NCI-H187 (cell line): ENCODE measurements around the gene ST8SIA3.

Experiments used
- DNase-seq, 2 experiments: peaks; one replicate each; lab custom pipeline; 2025; lab: John Stamatoyannopoulos, UW

The ST8SIA3 gene, protein sequence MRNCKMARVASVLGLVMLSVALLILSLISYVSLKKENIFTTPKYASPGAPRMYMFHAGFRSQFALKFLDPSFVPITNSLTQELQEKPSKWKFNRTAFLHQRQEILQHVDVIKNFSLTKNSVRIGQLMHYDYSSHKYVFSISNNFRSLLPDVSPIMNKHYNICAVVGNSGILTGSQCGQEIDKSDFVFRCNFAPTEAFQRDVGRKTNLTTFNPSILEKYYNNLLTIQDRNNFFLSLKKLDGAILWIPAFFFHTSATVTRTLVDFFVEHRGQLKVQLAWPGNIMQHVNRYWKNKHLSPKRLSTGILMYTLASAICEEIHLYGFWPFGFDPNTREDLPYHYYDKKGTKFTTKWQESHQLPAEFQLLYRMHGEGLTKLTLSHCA

DNA sequence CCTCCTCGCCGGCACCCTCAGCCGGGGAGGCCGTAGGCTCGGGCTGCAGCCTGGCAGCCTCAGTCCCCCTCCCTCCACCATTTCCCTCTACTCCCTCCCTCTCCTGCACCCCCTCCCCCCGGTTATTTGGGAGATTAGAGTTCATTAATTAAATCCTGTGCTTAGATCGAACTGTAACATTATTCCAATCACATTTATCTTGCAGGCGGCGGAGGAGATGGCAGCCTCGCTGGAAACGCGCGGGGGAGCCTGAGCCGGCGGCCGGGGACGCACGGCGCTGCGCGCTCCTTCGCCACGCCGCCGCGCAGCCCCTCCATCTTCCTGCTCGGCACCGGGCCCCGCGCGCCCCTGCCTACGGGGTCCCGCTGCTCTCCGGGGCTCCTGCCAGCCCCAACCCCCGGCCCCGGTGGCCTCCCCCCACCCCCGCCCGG is at the start of gene ST8SIA3:
TSS of gene ST8SIA3 (plus strand) at position 287 of the 431 bp plus-strand sequence. CDS start 290 bp downstream, outside the sequence.
- DNase-seq = no peak

DNA sequence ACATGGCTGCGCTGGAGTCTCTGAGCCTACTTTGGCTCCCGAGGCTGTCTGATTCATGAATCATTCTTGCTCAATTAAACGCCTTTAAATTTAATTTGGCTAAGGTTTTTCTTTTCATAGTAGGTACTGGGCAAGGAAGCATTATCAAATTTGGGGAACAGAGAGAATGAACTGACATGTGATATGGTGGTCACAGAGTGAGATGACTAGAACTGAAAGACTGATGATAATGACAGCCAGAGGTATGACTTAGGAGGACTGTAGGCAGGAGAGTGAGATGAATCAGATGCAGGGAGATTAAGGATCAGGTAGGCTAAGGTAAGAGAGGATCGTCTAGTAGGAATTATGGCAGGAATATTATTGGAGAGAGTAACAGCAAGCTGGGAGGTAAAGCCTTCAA is 40.9 kb upstream of the ST8SIA3 start:
- DNase-seq = no peak

DNA sequence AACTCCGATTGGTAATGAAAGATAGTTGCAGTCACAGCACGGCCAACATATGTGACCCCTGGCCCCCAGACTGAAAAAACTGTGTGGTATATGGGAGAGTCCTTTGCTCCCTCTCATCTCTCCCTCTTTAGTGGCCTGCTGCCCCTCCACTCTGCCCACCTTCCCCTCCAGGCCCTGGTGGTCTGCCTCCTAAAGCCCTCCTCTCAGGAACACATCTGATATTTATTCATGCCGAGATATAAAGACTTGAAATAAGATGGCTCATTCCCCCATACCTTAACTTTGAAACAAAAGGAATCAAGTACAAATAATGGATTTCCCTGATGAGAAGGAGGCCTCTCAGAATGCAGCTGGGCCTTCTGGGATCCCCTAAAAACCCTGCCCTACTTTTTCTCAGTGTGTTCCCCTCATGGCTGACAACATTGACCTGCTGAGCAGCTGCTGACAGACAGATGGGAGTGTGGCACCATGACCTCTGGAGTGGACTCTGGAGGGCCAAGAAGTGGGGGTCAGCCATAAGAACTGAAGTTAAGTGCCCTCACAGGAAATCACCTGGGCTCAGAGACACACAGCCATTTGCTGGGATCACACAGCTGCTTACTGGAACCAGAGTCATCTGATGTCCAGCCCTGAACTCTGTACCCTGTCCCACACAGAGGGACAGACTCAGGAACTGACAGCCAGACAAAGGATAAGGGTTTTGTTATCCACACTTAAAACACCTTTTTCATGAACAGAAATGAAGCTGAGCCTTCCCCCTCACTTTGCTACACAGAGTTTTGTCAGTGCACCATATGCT is 39.8 kb upstream of the ST8SIA3 start:
- no peak for DNase-seq

DNA sequence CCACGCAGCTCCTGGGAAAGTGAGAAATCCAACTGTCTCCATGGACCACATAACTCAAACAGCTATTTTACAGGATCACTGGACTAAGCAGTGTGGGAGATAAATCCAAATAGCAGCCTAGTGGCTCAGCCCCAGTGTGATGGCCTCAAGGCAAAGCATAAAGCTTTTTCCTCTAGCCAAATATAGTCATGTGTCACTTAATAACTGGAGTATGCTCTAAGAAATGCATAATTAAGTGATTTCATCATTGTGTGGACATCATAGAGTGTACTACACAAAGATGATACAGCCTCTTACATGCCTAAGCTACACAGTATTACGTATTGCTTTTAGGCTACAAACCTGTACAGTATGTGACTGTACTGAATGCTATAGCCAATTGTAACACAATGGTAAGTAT is 31.8 kb upstream of the ST8SIA3 start:
- no peak for DNase-seq

DNA sequence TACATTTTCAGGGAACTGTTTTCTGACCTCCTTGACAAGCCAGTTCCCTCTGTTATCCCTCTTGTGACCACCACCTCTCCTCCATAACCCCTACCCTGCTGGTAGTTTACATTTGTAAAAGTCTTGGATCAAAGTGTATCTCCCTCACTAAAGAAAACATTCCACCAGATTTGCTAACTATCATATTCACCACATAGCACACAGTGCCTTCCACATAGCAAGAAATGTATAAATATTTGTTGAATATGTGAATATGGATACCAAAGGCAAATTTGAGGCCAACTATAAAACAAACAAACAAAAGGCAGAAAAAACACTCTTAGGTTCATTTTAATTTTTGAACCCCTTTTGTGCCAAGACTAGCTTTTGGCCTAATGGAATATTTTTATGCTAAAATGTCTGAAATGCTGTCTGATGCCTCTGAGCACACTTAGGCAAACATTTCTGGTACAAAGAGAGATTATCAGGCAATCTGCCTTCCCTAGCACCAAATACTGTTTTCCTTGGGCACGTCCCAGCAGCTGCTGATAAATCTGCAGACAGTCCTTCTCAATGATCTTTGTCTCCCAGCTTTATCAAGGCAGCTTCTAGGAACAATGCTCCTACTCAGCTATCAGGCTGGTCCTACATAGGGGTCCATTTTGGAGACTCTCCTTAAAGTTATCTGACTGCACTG is 26.7 kb upstream of the ST8SIA3 start:
- no peak for DNase-seq

DNA sequence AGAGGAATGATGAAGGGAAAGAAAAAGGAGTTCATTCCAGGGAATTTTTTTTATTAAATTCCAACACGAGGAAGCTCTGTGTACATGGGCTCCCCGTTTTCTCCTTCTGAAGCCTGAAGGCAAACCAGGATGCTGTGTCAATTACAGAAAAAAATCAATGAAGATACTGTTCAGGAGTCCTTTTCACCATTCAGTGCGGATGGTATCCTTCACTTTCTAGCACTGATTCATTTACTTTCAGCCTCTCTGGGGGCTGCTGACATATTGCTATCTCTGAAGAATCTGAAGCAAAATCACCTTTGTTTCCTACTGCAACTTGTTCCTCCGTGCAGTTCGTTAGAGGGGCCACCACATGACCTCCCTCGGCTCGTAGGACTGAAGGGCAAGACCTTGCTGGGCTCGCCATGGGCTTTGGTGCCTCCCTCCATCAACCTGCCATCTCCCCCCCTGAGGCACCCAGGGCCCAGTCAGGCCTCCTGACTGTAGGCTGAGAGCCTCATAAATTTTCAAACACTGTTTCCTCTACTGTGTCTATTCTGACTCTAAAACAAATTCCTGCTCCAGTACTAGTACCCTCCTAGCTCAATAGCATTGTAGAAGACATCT is 25.5 kb upstream of the ST8SIA3 start:
- no peak for DNase-seq

DNA sequence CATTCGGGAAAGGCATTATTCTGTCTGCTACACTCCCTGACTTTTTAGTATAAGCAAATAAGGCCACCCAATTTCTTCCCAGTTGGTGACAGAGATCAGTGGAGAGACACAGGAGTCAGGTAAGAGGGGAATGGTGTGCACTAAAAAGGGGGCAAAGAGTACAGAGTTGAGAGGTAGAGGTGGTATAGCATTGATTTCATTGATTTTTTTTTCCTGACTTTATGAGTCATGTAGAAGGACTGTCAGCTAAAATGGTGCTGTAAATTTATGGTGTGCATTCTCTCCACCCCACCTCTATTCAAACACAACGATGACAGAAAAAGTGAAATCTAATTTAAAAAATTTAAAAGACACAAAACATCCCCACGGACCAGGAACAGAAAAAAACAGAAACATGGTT is 23.7 kb upstream of the ST8SIA3 start:
- DNase-seq = no peak

DNA sequence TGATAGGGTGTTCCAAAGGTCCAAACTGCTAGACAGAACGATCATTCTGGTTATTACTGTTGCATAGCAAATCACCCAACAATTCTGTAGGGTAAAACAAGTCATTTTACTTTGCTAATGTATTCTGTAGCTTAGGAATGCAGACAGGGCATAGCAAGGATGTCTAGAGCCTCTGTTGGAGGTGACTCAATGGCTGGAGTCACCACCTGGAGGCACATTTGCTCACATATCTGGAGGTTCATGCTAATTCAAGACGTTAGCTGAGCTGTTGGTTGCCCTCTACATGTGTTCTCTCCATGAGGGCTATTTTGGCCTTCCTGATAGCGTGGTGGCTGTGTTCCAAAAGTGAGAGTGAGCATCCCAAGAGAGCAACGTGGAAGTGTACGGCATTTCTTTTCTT is 22.5 kb upstream of the ST8SIA3 start:
- DNase-seq = no peak

DNA sequence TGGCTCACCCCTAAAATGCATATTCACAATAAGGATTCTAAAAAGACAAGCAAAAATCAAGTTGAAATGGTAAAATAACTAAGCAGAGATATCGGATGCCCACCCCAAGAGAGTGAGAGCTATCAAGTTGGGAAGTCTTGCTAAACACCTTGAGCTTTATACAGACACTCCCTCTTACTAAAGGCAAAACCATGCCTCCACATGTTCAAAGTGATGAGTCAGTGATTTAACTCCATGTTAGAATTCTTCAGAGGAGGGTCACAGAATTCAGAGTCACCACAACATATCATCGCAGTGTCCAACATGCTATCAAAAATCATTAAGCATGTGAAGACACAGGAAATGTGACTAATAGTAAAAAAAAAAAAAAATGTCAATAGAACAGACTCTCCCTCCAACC is 20.6 kb upstream of the ST8SIA3 start:
- DNase-seq = no peak

DNA sequence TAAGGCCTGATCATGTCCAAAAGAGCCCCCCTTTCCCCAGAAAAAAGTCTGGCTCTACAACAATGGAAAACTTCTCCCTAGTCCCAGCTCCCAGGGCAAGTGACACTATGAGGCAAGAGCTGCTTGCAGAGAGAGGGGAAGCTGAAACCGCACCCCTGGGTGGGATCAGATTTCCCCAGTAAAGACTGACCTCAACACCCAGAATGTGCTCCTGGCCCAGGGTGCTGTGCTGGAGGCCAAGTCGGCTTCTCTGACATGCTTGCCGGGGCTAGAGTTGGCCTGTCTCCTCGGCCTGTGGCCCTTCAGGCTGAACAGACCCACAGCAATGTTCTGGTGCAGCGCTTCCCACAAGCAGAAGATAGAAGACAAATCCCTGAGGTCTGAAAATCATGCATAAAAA is 18.4 kb upstream of the ST8SIA3 start:
- DNase-seq = no peak

DNA sequence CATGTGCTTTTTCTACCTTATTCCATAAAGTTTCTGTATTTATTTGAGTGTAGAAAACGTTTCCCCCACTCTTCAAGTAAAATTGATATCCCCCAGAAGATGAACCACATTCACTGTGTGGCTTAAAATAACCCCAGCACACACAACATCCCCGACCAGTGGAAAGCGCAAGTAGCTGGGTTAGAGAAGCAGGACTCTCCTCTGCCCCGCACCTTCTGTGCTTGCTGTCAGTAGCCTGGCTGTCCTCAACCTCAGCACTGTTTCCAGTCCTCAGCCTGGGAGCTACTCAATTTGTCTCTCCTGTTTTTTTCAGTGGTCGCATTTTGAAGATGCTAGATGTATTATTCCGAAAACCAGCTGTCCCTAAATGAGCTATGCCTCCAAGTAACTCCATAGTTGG is 18.0 kb upstream of the ST8SIA3 start:
- no peak for DNase-seq

DNA sequence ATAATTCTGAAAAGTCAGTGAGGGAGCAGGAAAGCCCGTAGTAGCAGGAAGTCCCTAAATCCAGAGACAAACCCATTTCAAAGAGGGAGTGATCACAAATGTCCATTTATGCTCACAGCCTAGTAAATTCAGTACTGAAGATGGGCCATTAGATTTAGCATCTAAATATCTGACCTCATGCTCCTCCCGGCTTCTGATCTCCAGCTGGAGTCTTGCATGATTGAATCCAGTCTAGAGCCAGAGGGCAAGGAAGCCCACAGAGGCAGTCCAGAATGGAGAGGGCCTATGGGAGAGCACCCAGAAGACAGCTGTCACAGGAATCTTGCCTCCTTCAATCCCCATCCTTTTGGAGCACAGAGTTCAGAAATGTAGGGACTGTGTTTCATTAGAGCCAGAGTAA is 16.0 kb upstream of the ST8SIA3 start:
- DNase-seq = no peak

DNA sequence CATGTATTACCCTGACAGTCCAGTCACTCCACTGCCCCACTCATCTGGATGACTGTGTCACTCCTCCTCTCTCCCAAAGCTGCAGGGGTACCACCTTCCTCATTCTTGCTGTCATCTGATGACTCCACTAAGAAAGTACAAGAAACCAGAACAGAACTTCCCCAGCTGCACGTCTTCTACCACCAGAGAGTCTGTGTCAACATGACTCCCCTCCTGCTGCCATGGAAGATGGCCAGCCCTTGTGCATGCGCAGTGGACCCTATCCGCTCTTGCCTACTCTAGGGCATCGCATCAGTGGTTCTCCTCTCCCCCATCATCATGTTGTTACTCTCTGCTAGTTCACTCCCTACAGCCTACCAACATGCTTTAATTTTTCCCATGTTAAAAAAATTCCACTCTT is 14.5 kb upstream of the ST8SIA3 start:
- no peak for DNase-seq

DNA sequence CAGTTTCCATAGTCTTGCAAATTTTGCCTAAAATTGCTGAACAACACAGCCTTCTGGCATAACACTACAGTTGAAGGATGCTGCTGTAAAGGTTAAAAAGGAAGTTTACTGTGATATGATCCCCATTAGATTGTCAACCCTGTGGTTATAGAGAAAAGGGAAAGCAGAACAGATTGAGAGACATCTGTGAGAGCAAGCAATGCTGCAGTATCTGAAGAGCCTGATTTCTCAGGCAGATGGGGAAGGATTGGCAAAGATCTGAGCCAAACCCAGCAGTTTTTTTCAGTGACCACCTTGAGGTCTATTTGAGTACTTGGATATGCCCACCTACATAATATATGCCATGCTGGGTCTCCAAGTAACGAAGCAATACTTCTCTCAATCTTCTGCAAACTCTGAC is 8.5 kb upstream of the ST8SIA3 start:
- no peak for DNase-seq

DNA sequence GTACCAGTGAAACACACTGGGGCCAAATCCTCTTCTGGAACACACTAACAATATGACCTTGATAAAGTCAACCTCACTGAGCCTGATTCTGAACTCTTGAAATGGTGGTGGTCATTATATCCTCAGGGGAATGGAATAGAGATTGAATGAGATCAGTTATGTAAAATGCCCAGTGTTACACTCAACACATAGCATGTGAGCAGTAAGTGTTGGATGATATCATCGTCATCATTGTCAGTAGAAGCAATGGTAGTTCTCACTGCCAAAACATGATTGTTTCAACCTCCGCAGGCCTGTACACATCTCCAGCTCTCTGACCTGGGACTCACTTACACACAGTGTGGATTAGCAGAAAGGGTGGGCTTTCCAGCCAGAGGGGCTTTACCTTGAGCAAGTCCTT is 5.5 kb upstream of the ST8SIA3 start:
- DNase-seq = no peak

DNA sequence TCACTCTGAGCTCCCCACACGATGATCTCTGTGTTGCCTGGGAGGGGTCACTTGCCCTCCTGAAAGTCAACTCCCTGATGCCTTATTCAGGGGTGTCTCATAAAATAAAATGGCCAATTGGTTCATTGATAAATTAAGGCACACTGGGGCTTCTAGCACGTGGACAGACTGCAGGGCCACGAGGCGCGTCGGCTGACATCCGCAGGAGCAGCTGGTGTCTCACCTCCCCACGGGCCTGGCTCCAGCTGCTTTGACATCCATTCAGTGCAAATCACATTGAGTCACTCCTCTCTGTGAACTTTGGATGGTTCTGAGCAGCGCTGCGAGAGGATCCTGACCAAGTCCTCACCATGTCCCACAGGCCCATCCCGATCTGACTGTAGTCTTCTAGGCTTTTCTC is 4.6 kb upstream of the ST8SIA3 start:
- no peak for DNase-seq

DNA sequence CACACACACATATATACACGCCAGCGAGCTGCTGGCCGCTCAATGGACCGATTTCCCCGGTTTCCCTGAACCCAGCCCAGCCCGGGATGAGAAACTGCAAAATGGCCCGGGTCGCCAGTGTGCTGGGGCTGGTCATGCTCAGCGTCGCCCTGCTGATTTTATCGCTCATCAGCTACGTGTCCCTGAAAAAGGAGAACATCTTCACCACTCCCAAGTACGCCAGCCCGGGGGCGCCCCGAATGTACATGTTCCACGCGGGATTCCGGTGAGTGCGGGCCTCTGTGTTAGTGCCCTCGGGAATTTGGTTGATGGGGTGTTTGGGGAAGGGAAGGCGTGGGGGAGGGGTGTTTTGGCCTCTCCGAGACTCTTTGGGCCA is 392 bp downstream of the ST8SIA3 start:
- peak; percentile 7 to 38 for DNase-seq

DNA sequence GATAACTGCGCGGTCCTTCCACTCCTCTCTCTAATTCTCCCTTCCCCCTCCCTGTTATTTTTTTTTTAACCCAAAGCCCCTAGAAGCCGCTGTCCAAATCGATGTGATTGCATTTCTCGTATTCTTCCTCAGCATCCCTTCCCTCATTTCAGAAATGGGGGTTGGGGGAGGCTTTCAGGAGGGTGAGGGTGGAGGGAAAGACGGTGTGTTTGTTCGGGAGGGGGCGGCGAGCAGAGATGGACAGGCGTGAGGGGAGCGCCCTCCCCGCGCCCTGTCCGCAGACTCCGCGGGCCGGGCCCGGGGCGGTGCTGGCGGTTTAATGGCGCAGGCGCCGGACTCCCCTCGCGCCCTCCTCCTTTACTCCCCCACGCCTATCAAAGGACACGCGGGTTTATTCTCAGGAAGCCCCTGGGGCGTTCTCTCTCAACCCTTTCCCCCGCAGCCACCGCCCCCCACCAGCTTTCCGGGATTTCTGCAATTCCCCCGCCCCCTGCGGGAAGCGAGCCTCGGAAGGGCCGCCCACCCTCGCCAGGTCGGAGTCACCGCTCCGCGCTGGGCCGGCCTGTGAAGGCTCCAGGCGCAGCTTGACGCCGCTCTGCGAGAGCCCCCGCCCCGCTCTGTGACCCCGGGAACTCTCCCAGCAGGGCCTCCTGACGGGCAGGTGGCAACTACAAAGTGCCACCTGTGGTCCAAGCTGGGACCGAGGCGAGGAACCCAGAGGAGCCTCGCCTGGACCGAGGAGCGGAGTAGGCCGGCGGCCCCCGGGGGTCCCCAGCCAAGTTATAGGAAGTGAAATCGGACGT is 981 bp downstream of the ST8SIA3 start:
- peak; percentile 28 to 49 for DNase-seq

DNA sequence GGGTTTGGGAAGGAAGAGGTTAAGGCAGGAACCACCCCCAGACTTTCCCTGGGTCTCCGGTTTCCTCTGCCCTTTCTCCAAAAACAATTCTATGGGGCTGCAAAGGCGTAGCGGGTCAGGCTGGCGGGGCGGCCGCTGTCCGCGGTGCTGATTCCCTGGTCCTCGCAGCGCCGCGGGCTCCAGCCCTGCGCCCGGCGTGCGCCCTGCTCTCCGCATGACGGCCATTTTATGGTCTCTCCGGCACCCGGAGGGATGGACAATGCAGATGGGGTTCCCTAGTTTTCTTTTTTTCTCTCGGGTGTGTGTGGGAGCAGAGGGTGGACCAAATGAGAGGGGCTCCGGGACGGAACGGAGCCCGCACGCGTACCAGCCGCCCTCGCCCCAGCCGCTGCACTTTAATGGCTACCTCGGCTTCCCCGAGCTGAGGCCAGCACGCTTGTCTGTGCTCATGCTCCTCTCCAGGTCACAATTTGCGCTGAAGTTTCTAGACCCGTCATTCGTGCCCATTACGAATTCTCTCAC is 1.6 kb downstream of the ST8SIA3 start:
- peak; percentile 15 to 56 for DNase-seq

DNA sequence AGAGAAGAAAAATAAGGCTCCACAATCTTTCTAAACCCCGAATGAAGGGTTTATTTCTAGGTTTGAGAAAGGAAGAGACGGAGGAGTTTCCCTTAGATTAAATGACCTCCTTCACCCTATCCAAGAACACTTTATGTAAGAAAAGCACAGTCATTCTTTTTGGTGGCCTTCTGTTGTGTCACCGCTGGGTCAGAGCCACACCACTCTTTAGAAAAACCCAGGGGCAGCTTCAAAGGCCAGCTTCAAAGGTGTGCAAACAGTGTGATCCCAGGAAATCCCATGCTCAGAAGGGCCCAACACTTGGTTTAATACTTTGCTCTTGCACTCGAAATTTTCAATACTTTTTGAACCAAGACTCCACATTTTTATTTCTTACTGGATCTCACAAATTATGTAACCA is 7.1 kb downstream of the ST8SIA3 start:
- DNase-seq = no peak

DNA sequence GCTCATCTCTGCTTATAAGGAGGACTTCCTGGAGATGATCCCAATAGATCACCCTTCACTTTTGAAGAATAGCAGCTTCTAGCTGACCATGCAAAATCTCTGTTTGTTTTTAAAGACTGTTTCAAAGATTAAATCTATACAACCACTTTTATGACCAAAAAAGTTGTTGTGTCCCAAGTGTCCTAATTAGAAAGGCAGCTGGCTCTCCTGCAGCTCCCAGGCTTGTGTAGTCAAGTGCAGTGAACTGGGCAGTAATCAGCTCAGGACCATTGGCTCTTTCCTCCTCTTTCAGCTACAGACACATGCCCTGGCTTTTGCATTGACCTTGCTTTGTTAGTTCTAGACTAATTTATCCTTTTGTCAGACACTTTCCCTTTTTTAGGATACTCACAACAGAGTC is 10.4 kb downstream of the ST8SIA3 start:
- no peak for DNase-seq
